Occipital lobe (tissue), 2 donors: Measurements from ENCODE around the gene RPS6KA1. TPM values are rescaled to one million over a fixed set of nuclear protein-coding genes. Genes with fewer than 3 reads are reported as not detected.

Source experiments
- DNase-seq: peaks from one replicate; lab custom pipeline; 2025; lab: John Stamatoyannopoulos, UW
- total RNA-seq: library from RNA; depleted of rRNA; stranded (reverse); fragments of >200 nt; gene quantifications from one replicate; pipeline ENCODE4 v1.2.3, GENCODE V29; 2014

RPS6KA1 gene
- total RNA-seq, 1 donor from 2014 or later = 4.2 TPM

DNA sequence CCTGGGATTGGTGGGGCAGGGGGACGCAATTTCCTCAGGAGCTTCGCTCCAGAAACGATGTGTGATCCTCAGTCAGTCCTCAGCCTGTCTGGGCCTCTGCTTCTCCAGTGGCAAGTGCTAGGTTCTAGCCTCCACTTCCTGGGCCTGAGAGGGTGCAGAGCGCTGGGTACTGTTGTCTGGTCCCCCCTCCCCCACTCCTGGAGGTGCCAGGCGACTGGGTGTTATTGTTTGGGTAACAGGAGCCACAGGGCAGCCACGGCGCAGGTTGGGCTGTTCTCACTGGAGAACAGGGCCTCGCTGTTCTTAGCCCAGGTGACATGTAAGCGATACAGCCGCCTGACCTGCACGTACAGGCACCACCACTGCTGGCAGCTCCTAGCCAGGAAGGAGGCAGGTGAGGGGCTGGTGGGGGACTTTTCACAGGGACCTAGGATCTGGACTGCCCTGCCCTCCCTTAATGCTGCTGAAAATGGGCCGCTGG lies 2.1 kb downstream of the RPS6KA1 start:
- no peak for DNase-seq

DNA sequence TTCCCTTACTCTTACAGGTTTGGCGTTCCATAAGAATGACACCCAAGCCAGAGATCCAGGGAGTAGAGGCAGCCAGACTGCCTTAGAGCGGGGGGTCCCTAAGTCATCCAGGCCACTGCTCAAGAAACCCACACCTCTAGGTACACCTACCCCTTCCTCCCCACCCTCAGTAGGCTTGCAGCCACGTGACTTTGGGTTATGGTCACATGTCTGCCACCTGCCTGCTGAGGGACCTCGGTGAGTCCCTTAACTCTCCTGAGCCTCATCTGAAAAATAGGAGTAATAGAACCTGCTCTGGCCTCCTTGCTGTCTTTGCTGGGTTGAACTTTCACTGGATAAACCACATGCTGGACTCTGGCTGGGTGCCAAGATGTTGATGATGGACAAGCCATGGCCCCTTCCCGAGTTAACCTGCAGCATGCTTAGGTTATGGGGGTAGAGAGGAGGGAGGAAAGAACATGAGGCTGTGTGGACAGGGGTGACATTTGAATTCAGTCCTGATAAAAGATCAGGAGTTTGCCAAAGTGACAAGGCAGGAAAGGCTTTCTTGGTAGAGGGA lies 4.5 kb downstream of the RPS6KA1 start:
- DNase-seq = no peak

DNA sequence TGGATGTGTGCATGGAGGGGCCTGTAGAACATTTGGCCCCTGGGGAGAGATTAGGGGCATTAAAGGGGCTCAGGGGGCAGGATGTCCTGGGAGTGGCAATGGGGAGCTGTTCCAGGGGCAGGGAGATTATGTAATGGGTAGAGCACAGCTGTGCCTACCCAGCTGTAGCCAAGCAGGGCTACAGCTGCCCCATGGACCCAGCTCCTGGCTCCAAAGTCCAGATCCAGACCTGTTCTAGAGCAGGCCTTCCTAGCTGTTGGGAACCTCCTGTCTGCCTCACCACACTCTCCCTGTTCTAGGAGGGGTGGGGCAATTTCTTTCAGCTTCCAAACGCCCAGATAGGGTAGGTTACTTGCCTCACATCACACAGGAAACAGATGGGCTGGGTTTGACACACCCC lies 5.6 kb downstream of the RPS6KA1 start:
- DNase-seq = no peak

DNA sequence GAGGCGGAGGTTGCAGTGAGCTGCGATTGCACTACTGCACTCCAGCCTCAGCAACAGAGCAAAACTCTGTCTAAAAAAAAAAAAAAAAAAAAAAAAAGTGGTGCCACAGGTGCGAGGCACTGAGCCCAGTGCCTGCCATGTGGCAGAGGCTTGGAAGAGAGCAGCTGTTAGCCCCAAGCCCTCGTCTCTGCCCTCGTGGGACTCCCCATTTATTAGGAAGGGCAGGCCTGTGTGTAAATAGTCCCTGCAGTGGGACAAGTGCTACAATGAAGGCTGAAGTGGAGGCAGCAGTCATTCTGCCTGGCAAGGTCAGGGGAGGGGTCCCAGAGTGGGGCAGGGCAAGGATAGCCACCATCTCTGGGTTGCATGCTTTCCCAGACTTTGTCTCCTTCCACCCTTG lies 6.5 kb downstream of the RPS6KA1 start:
- DNase-seq = no peak

DNA sequence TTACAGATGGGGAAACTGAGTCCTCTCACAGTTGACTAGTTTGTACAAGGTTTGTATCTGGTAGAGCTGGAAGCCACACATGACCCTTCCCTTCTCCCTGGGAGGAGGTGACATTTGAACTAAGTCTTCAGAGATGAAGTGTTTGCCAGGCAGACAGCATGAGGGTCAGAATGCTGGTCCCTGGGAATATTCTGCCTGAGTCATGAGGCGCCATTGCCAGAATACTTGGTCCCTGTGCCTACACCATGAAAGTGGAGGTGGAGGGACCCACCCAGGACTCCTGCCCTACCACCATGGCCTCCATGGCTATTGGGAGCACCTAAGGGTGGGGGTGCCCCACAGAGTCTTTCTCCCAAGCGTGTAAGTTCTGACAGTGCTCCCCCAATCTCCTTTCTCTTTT lies 7.0 kb downstream of the RPS6KA1 start:
- DNase-seq = no peak

DNA sequence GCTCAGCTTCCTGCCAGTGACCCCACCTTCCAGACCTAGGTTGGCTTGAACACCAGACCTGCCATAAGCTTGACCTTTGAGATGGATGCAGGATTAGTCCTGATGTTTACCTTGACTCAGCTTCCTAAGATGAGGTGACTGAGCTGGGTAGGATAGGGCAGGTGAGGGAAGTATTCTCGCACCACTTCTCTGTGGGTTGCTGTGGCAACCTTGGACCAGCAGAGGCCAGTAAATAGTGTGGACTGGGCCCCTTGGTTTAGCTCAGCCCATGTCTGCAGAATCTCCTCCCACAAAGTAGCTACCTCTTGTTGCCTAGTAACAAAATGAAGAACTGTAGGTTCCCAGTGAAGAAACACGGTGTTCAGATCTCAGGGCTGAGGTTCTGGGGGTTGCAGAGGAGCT lies 8.4 kb downstream of the RPS6KA1 start:
- DNase-seq = no peak

DNA sequence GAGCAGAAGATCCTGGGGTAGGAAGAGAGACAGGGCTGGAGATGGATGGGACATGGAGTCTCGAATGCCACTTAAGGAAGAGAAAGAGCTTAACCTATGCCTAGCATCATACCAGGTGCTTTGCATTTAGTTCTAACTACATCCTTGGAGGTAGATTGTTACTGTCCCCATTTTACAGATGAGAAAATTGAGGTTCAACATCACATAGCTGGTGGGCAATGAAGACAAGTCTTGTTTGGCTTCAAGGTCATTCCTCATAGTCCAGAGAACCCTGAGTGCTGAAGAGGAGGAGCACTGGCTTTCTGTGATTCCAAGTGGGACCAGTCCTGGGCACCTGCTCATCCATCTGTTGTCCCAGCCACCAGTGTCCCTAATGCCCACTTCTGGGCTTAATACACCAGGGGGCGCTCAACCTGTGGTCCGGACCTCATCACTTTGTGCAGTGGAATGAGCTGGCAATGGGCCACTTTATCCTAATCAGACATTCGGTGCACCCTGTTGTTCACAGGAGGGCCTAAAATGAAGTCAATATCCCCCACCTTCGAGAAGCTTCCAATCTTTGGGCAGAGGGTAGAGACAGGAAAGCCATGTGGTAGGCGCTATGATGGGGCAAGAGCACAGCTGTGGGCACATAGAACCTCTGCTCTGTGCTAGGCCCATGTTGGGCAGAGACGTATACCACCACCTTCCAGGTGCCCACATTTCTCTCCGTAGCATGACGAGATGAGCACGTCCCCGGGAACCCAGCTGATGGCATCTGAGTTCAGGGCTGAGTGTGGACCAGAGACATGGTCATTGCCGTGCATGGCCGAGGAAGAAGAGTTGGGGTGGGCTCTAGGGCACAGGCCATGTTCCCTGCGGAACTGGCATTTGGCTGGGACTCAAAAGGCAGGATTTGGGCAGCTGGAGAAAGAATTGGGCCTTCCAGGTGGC lies 9.2 kb downstream of the RPS6KA1 start:
- no peak for DNase-seq

DNA sequence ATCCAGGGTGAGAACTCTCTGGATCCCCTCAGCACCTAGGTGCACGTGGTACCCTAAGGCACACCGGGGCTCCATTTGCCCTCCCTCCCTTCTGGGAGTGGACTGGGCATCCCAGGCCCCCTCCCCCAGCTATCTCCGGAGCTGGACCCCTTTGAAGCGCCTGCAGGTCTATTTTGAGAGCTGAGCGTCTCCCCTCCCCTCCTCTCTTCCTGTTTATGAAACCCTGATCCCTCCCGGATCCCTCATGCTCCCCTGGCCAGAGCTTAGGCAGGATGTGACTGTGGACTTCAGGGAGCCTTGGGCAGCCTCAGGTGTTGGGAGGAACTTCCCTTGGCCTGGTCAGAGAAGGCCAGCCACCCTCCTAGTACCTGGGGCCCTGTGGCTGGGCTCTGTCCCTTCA lies 10.2 kb downstream of the RPS6KA1 start:
- no peak for DNase-seq

DNA sequence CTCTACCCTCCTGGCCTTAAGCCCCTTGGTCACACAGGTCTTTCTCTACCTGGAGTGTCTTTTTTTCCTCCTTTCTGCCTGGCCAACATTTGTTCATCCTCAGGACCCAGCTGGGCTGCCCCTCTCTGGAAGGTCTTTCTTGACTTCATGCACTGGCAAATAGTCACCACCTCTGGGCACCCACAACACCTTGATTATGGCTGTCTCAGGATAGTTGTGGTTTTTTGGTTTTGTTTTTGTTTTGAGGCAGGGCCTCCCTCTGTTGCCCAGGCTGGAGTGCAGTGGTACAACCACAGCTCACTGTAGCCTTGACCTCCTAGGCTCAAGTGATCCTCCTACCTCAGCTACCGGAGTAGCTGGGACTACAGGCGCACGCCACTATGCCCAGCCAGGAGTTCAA lies 10.8 kb downstream of the RPS6KA1 start:
- DNase-seq = no peak

DNA sequence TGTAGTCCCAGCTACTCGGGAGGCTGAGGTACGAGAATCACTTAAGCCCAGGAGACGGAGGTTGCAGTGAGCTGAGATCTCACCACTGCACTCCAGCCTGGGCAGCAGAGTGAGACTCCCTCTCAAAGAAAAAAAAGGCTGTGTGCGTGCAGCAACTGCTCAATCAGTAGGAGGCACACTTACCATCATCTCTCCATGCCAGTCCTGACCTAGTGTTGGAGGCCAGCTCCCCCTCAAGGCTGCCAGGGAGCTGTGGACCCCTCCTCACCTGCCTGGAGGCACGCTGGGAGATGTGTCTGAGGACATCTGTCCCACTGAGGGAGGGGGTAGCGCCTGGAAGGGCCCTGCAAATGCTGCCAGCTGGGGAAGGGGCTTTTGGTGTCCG lies 11.9 kb downstream of the RPS6KA1 start:
- no peak for DNase-seq

DNA sequence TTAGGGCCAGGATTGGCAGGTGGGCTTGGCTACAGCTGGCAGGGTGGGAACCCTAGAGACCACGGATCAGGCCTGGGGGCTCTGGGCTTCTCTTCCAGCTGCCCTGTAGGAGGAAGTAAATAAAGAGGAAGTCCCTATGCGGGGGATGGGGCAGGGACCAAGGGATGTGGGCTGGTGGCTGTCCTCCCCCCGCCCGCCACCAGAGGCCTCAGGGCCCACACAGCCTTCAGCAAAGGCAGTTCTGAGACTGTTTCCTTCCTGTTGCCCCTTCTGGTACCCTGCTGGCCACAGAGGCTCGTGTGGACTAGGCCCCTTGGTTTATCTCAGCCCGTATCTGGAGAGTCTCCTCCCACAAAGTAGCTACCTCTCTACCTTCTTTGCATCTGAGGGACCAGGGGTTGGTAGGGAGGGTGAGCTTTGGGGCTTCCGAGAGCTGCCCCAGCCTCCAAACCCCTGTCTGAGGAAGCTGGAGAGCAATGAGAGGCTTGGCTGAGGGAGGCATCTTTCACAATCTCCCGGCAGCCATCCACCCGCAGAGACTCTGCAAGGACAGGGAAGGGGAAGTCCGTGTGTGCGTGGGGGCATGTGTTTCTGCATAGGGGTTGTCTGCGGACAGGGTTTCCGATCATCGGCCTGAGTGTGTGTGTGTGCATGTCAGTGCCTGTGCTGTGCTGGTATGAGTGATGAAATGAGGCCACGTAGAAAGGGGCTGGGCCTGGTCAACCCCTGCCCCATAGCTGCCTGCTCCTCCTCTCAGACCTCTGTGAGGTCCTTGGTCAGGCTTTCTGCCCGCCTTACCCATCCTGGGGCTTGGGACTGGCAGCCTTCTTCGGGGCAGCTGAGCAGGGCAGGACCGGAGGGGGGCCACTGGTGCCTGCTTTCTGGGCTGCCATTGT lies 12.5 kb downstream of the RPS6KA1 start:
- DNase-seq = peak; percentile 52

DNA sequence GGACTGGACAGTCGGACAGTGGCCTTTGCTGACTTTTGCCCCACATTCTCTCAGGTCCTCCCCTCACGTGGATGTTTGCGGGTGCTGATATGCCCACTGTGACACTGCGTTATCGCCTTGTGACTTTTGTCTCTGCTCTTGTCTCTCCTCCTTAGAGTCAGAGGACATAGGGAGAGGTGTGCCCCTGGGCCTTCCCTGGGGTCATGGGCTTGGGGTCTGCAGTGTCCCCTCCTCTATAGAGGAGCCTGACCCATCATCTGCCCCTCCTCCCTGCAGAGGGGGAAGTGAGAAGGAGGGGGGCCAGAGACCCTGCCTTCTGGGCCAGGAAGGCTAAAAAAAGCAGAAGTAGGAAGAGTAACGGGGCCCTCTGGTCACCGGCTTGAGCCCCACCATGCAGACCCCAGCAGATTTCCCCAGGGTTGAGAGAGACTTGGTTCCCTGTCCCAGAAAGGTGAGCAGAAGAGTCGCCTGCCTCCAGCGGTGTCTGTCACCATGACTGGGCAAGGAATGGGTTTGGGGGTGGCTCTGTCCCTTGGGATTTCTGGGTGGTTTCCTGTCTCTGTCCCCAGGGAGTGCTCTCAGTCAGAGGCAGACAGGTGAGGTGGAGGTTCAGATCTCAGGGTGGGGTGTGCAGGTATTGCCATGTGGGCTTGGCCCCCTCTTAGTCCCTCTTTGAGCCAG lies 13.3 kb downstream of the RPS6KA1 start:
- no peak for DNase-seq

DNA sequence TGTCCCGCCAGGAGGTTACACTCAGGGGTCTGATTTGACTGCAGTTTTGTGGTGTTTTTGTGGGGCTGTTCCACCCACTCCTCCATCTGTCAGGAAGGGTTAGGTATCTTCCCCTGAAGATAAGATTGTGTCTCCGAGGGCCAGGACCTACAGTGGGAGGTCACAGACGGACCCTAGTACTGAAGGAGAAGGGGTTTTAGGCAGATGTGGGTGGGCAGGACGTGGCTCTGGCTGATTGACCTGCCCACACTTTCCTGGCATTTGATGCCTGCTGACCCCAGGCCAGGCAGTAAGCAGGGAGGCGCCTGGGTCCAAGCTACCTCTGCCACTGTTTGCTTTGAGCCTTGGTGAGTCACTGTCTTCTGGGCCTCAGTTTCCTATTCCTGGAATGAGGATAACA lies 13.9 kb downstream of the RPS6KA1 start:
- DNase-seq = no peak

DNA sequence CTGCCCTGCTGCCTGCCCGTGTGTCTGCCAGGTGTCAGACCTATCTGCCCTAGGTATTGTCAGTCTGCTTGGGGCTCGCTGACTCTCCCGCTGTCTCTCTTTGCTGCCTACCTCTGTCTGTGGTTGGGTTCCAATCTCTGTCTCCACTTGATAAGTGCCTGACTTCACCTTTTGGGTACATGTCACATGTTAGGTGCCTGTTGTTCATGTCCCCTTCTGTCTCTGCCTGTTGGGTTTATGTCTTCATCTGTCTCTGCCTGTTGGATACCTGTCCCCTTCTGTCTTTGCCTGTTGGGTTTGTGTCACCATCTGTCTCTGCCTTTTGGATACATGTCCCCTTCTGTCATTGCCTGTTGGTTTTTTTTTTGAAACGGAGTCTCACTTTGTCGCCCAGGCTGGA lies 14.6 kb downstream of the RPS6KA1 start:
- DNase-seq = no peak

DNA sequence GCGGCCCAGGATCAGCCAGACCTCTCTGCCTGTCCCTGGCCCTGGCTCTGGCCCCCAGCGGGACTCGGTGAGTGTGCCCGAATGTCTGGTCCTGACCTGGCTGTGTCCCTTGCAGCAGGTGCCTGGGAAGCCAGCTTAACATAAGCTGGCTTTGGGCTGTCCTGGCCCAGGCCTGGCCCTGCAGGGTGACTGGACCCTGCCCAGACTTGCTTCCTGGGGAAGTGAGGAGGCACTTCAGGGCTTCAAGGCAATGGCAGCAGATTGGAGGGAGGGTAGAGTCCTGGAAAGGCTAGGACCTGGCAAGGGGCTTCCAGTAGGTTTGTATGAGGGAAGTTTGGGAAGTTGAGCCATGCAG lies 16.4 kb downstream of the RPS6KA1 start:
- no peak for DNase-seq

DNA sequence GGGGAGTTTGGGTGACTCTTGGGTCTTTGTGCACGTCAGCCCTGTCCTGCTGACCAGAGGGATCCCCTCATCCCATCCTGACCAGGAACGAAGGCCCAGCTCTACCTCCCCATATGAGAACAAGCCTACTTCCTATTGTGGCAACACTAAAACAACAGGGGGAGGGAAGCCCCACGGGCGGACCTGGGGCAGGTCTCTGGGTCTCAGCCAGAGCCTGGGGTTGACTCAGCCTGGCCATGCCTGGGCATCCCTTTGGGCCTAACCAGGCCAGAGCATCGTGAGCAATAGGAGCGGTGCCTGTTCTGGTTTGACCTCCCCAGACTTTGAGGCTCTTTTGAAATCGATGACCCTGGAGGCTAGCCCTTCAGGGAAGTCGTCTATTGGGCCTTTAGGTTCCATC lies 16.8 kb downstream of the RPS6KA1 start:
- DNase-seq = no peak

DNA sequence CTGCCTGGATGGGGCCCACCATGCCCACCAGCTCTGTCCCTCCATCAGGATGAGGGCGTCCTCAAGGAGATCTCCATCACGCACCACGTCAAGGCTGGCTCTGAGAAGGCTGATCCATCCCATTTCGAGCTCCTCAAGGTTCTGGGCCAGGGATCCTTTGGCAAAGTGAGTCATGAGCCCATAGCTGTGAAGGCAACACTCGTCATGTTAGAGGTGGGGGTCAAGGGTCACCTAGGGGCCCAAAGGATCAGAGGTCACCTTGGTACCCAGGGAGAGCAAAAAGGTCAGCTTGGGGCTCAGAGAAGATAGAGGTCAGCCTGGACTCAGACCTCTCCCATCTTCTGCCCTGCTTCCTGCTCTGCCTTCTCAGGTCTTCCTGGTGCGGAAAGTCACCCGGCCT lies 17.3 kb downstream of the RPS6KA1 start:
- DNase-seq = no peak

DNA sequence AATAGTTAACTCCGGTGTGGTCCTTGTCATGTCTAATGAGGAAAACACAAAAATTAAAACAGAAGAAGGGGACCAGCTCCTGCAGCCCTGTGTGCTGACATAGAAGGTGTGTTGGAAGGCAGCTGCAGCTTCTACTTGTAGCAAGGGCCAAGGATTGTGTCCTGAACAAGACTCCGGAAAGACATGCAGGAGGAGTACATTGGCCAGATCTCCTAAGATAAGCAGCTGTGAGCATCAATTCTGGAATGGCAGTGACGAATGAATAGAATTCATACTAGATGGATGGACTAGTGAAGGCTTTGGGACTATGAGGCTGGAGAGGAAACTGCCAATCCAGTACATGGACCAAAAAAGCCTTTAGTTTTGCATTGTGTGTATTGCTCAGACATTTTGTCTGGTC lies 19.3 kb downstream of the RPS6KA1 start:
- no peak for DNase-seq

DNA sequence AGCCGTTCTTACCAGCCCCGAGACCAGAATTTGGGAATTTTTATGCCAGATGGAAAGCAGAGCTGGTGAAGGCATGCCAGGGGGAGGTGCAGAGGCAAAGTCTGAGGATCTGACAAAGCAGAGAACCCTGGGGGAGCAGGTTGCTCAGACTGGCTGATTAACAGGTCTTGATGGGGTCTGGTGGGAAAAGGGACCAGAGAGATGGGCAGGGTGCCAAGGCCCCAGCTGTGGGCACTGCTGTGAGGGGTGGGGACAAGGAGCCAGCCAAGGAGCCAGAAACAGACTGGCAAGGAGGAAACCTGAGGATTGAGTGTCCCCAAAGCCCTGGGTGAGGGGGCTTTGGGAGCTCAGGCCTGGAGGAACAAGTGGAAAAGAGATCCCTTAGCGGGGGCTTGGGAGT lies 21.4 kb downstream of the RPS6KA1 start:
- DNase-seq = no peak

DNA sequence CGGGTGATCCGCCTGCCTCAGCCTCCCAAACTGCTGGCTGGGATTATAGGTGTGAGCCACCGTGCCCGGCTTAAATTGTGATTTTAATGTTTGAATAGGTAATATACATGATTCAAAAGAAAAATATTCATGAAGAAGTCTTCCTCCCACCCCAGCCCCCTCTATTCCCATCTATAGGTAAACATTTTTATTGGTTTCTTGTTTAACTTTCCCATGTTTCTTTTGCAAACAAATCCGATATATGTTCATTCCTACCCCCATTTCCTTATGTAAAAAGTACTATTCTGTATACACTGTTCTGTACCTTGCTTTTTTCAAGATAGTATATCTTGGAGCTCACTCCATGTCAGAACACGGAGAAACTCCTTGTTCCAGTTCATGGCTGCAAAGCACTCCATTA lies 23.2 kb downstream of the RPS6KA1 start:
- DNase-seq = no peak

DNA sequence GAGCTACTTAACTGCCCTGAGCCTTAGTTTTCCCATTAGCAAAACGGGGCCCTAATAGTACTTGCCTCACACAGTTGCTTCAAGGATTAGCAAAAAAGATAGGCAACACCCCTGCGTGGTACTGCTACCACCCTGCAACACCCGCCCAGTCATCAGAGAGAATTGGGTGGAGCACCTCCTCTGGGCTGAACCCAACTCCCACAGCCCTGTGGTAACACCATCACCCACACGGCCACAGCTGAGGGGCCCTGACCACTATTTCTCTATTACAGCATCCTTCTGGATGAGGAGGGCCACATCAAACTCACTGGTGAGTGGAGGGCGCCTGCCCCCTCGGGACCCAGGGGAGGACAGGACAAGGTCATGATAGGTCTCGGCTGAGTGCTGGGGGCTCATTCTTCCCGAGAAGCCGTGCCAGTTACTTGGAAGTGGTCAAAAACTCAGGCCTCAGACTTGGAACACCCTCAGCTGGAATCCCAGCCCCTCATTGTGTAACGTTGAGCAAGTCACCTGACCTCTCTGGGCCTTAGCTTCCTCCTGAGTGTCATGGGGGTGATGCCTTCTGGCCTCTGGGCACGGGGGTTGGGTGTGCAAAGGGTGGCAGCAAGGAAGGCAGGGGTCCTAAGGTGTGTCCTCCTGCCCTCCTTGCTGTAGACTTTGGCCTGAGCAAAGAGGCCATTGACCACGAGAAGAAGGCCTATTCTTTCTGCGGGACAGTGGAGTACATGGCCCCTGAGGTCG lies 24.6 kb downstream of the RPS6KA1 start:
- no peak for DNase-seq
